ENCODE measurements around the gene UBAC1. TPM values are rescaled to one million over a fixed set of nuclear protein-coding genes. Genes with fewer than 3 reads are reported as not detected.

UBAC1 gene
- total and polyA plus RNA-seq, 9 of the 15 experiments (the other 6 are each of a cell fraction or from before 2014, with no cell fraction given) = 94.0 to 399 (median 228) TPM

DNA sequence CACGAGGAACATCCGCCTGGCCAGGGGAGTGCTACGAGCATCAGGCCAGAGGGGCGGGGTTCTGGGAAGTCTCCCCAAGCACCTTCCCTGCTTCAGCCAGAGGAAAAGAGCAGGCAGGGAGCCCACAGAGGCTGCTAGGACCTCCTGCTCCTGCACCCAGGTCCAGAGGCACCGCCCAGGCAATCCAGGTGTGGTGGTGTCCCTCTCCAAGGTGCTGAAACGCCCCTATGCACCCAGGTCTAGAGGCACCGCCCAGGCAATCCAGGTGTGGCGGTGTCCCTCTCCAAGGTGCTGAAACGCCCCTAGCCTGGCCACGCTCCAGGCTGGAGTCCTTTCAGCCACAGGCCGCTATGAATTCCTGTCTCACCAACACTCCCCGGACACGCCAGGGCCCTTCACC lies 10.7 kb upstream of the UBAC1 start (continued):
- TF ChIP-seq, protein P1, sequence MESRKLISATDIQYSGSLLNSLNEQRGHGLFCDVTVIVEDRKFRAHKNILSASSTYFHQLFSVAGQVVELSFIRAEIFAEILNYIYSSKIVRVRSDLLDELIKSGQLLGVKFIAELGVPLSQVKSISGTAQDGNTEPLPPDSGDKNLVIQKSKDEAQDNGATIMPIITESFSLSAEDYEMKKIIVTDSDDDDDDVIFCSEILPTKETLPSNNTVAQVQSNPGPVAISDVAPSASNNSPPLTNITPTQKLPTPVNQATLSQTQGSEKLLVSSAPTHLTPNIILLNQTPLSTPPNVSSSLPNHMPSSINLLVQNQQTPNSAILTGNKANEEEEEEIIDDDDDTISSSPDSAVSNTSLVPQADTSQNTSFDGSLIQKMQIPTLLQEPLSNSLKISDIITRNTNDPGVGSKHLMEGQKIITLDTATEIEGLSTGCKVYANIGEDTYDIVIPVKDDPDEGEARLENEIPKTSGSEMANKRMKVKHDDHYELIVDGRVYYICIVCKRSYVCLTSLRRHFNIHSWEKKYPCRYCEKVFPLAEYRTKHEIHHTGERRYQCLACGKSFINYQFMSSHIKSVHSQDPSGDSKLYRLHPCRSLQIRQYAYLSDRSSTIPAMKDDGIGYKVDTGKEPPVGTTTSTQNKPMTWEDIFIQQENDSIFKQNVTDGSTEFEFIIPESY (CRISPR knock-in tag; IDR thresholded peaks at IDR 0.05) = peak; percentile 81
- TF ChIP-seq RBM34 (IDR thresholded peaks at IDR 0.05; ENCODE audit: borderline replicate concordance, insufficient read depth, low read length) = no peak
- TF ChIP-seq CBFA2T2 (conservative IDR thresholded peaks at IDR 0.05) = no peak
- TF ChIP-seq MBD2 (IDR thresholded peaks at IDR 0.05; ENCODE audit: borderline replicate concordance, low read depth) = no peak
- TF ChIP-seq ZNF551 (CRISPR knock-in tag; IDR thresholded peaks at IDR 0.05) = no peak
- no peak for TF ChIP-seq ZNF23 (CRISPR knock-in tag; IDR thresholded peaks at IDR 0.05)
- no peak for TF ChIP-seq SETDB1 (IDR thresholded peaks at IDR 0.05; ENCODE audit: low read length)
- TF ChIP-seq, protein P2, sequence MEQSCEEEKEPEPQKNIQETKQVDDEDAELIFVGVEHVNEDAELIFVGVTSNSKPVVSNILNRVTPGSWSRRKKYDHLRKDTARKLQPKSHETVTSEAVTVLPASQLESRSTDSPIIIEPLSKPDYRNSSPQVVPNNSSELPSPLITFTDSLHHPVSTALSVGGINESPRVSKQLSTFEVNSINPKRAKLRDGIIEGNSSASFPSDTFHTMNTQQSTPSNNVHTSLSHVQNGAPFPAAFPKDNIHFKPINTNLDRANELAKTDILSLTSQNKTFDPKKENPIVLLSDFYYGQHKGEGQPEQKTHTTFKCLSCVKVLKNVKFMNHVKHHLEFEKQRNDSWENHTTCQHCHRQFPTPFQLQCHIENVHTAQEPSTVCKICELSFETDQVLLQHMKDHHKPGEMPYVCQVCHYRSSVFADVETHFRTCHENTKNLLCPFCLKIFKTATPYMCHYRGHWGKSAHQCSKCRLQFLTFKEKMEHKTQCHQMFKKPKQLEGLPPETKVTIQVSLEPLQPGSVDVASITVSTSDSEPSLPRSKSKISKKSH (CRISPR knock-in tag; IDR thresholded peaks at IDR 0.05) = no peak
- TF ChIP-seq, protein P3, sequence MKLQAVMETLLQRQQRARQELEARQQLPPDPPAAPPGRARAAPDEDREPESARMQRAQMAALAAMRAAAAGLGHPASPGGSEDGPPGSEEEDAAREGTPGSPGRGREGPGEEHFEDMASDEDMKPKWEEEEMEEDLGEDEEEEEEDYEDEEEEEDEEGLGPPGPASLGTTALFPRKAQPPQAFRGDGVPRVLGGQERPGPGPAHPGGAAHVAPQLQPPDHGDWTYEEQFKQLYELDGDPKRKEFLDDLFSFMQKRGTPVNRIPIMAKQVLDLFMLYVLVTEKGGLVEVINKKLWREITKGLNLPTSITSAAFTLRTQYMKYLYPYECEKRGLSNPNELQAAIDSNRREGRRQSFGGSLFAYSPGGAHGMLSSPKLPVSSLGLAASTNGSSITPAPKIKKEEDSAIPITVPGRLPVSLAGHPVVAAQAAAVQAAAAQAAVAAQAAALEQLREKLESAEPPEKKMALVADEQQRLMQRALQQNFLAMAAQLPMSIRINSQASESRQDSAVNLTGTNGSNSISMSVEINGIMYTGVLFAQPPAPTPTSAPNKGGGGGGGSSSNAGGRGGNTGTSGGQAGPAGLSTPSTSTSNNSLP (IDR thresholded peaks at IDR 0.05; ENCODE audit: borderline replicate concordance, low read depth, low read length) = no peak
- no peak for TF ChIP-seq SMAD2 (IDR thresholded peaks at IDR 0.05; ENCODE audit: low read depth, low read length)
- TF ChIP-seq CHD2 (IDR thresholded peaks at IDR 0.05; ENCODE audit: low read depth, low read length) = no peak
- TF ChIP-seq, protein P4, sequence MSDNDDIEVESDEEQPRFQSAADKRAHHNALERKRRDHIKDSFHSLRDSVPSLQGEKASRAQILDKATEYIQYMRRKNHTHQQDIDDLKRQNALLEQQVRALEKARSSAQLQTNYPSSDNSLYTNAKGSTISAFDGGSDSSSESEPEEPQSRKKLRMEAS (CRISPR knock-in tag; IDR thresholded peaks at IDR 0.05) = peak; percentile 76
- TF ChIP-seq JUNB (CRISPR knock-in tag; conservative IDR thresholded peaks at IDR 0.05) = no peak
- TF ChIP-seq, protein P5, sequence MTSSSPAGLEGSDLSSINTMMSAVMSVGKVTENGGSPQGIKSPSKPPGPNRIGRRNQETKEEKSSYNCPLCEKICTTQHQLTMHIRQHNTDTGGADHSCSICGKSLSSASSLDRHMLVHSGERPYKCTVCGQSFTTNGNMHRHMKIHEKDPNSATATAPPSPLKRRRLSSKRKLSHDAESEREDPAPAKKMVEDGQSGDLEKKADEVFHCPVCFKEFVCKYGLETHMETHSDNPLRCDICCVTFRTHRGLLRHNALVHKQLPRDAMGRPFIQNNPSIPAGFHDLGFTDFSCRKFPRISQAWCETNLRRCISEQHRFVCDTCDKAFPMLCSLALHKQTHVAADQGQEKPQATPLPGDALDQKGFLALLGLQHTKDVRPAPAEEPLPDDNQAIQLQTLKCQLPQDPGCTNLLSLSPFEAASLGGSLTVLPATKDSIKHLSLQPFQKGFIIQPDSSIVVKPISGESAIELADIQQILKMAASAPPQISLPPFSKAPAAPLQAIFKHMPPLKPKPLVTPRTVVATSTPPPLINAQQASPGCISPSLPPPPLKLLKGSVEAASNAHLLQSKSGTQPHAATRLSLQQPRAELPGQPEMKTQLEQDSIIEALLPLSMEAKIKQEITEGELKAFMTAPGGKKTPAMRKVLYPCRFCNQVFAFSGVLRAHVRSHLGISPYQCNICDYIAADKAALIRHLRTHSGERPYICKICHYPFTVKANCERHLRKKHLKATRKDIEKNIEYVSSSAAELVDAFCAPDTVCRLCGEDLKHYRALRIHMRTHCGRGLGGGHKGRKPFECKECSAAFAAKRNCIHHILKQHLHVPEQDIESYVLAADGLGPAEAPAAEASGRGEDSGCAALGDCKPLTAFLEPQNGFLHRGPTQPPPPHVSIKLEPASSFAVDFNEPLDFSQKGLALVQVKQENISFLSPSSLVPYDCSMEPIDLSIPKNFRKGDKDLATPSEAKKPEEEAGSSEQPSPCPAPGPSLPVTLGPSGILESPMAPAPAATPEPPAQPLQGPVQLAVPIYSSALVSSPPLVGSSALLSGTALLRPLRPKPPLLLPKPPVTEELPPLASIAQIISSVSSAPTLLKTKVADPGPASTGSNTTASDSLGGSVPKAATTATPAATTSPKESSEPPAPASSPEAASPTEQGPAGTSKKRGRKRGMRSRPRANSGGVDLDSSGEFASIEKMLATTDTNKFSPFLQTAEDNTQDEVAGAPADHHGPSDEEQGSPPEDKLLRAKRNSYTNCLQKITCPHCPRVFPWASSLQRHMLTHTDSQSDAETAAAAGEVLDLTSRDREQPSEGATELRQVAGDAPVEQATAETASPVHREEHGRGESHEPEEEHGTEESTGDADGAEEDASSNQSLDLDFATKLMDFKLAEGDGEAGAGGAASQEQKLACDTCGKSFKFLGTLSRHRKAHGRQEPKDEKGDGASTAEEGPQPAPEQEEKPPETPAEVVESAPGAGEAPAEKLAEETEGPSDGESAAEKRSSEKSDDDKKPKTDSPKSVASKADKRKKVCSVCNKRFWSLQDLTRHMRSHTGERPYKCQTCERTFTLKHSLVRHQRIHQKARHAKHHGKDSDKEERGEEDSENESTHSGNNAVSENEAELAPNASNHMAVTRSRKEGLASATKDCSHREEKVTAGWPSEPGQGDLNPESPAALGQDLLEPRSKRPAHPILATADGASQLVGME (CRISPR knock-in tag; IDR thresholded peaks at IDR 0.05) = no peak
- TF ChIP-seq THRAP3 (IDR thresholded peaks at IDR 0.05; ENCODE audit: borderline replicate concordance) = no peak
- TF ChIP-seq KLF1 (tag; IDR thresholded peaks at IDR 0.05) = peak; percentile 96
